CD4-positive, alpha-beta memory T cell (primary cell): Measurements from ENCODE around the gene INPP5J. TPM values are rescaled to one million over a fixed set of nuclear protein-coding genes. Genes with fewer than 3 reads are reported as not detected.

Source experiments
- CTCF ChIA-PET: fragments of 350-600 bp; sonication (Branson Sonifier 250); formaldehyde crosslinking; loops from one replicate; lab custom pipeline; 2021; ENCODE audit warnings: inconsistent platforms; ENCODE audit not compliant: partially characterized antibody; lab: Charles Lee
- POLR2A ChIA-PET: fragments of 350-600 bp; sonication (Branson Sonifier 250); formaldehyde crosslinking; loops from one replicate; lab custom pipeline; 2021; ENCODE audit not compliant: partially characterized antibody; lab: Charles Lee
- DNase-seq, 5 donors: peaks; one replicate each; pipeline versions ENCODE4 v3.0.0 to v3.0.0-alpha.2; 2020 to 2022; ENCODE audit warnings: mixed read lengths in 1 of 5
- H3K27ac ChIP-seq: one replicate; pipeline ENCODE4 v1.7.0; 2013; ENCODE audit warnings: low read depth, low read length
- H3K27me3 ChIP-seq: 2 replicates; pipeline ENCODE4 v1.7.0; 2013; ENCODE audit warnings: mild to moderate bottlenecking, low read length, moderate library complexity; ENCODE audit not compliant: insufficient read depth
- H3K36me3 ChIP-seq: 2 replicates; pipeline ENCODE4 v1.7.0; 2013; ENCODE audit warnings: mild to moderate bottlenecking, low read length, moderate library complexity; ENCODE audit not compliant: insufficient read depth
- H3K4me1 ChIP-seq: 2 replicates; pipeline ENCODE4 v1.7.0; 2013; ENCODE audit warnings: mild to moderate bottlenecking, low read length, moderate library complexity; ENCODE audit not compliant: insufficient read depth
- H3K4me3 ChIP-seq, 2 donors: one replicate each; pipeline ENCODE4 v1.7.0; 2013; ENCODE audit warnings: low read length in 2 of 2, mild to moderate bottlenecking in 1 of 2
- H3K9me3 ChIP-seq, 2 donors: one replicate each; pipeline ENCODE4 v1.7.0; 2013; ENCODE audit warnings: low read length in 2 of 2, control low read depth in 1 of 2; ENCODE audit not compliant: control insufficient read depth in 1 of 2
- H3K27ac Mint-ChIP-seq, 7 donors: one replicate each; pipeline ENCODE4 v1.8.0; 2020 to 2021; ENCODE audit warnings: mixed read lengths in 7 of 7, mild to moderate bottlenecking in 6 of 7, inconsistent platforms in 3 of 7, moderate library complexity in 3 of 7
- H3K27me3 Mint-ChIP-seq, 2 donors: one replicate each; pipeline ENCODE4 v1.8.0; 2020 to 2021; ENCODE audit warnings: mixed read lengths in 2 of 2
- H3K36me3 Mint-ChIP-seq, 2 donors: one replicate each; pipeline ENCODE4 v1.8.0; 2020 to 2021; ENCODE audit warnings: mixed read lengths in 2 of 2, inconsistent platforms in 1 of 2, mild to moderate bottlenecking in 1 of 2
- H3K4me1 Mint-ChIP-seq, 4 donors: one replicate each; pipeline ENCODE4 v1.8.0; 2020 to 2021; ENCODE audit warnings: mixed read lengths in 4 of 4, mild to moderate bottlenecking in 1 of 4
- H3K4me3 Mint-ChIP-seq, 8 donors: one replicate each; pipeline ENCODE4 v1.8.0; 2020 to 2021; ENCODE audit warnings: mixed read lengths in 8 of 8, mild to moderate bottlenecking in 7 of 8, moderate library complexity in 6 of 8, inconsistent platforms in 3 of 8
- H3K9me3 Mint-ChIP-seq, 8 donors: one replicate each; pipeline ENCODE4 v1.8.0; 2020 to 2021; ENCODE audit warnings: mixed read lengths in 8 of 8, mild to moderate bottlenecking in 5 of 8, inconsistent platforms in 3 of 8, moderate library complexity in 1 of 8
- intact Hi-C: fragments of 100-400 bp; cut with micrococcal nuclease; formaldehyde crosslinking; loops from one replicate; pipeline ENCODE4 v1.15.1; 2023
- polyA plus RNA-seq, 2 donors: library from polyadenylated mRNA; unstranded; fragments of 300-500 nt; fragmentation: Illumina TruSeq; gene quantifications; one replicate each; pipeline ENCODE4 v1.2.3, GENCODE V29; 2021
- total RNA-seq, 2 experiments: library from RNA; stranded (reverse); gene quantifications; one replicate each; pipeline ENCODE4 v1.2.3, GENCODE V29; 2021

The INPP5J gene
- total and polyA plus RNA-seq, 4 experiments from 2014 or later: 0.15 to 0.22 TPM; not detected in 2

DNA sequence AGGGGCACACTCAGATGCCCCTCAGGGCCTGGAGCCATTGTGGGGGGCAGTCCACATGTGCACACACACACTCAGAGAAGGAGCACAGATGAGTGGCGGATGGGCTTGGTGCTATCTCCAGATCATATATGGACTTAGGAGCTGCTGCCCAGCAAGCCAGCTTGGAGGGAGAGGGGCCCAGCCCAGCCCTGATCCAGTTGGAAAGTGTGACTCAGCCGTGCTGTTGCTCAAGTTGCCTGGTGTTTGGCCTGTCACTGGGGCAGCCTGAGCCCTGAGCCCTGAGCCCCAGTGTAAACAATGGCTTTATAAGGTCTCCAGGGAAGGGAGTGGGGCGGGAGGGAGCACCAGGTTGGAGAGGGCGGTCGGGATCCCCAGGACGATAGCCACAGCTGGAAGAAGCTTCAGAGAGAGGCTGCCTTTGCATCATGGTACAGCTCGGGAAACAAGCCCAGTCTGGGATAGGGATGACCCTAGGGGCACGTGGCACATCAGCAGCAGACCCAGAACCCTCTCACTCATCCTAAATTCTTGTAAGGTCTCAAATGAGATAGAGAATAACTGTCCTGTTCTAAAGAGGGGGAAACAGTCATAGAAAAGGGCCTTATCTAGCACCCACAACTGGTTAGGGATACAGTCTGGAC, 20.2 kb upstream of the INPP5J start:
- DNase-seq: no peak
- H3K27me3 Mint-ChIP-seq: no peaks in the 10 kb centered on the region
- CTCF ChIA-PET: no interaction called here
- H3K4me1 Mint-ChIP-seq: peaks cover 12 to 24% (median 18%) of the 10 kb centered on the region in 4 donors
- H3K36me3 Mint-ChIP-seq: peaks cover 0 to 1% of the 10 kb centered on the region in 2 donors
- Histone ChIP-seq H3K9me3 (no peaks in the 10 kb centered on the region), H3K4me3 (no peak overlapping the region), H3K4me1 (peaks cover 14% of the 10 kb centered on the region), H3K27ac (no peak overlapping the region), H3K36me3 (no peaks in the 10 kb centered on the region), H3K27me3 (no peaks in the 10 kb centered on the region)
- no peaks in the 10 kb centered on the region for H3K9me3 Mint-ChIP-seq
- intact Hi-C loops: no loop called here
- peak overlapping the region in 1 of 7 donors; percentile 62 for H3K27ac Mint-ChIP-seq
- no peak overlapping the region for H3K4me3 Mint-ChIP-seq
- POLR2A ChIA-PET: no interaction called here

DNA sequence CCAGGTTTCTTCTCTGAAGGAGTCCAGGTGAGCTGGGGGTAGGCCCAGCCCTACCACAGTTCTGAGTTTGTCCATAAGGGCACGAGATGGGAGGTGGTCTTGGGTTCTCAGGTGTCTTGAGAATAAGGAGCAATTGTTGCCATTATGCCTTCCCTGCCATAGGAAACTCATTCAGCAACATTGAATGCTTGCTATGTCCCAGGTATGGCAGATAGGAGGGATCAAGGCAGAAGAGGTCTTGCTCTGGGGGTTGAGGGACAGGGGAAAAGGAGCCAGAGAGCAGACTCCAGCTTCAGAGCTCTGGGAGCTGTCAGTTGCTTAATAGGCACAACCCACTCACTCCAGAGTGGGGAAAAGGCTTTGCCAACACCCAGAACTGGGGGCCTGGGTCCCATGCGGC, 19.7 kb upstream of the INPP5J start:
- Mint-ChIP-seq H3K9me3 (no peaks in the 10 kb centered on the region), H3K36me3 (peaks cover 0 to 6% of the 10 kb centered on the region in 2 donors), H3K4me3 (no peak overlapping the region), H3K27me3 (no peaks in the 10 kb centered on the region), H3K4me1 (peaks cover 17 to 30% (median 23%) of the 10 kb centered on the region in 4 donors), H3K27ac (no peak overlapping the region)
- CTCF ChIA-PET: interaction anchor here (1.3 kb wide), 1 partner anchor 18 kb away, joined by 3 read pairs; no protein-coding TSS in a partner anchor
- H3K4me1 ChIP-seq: peaks cover 18% of the 10 kb centered on the region
- DNase-seq: no peak
- intact Hi-C loops: no loop called here
- no peak overlapping the region for H3K27ac ChIP-seq
- no peak overlapping the region for H3K4me3 ChIP-seq
- POLR2A ChIA-PET: interaction anchor here (0.6 to 1.2 kb wide), 2 partner anchors 19 to 117 kb away, joined by 3 to 4 read pairs; no protein-coding TSS in a partner anchor
- no peaks in the 10 kb centered on the region for H3K9me3 ChIP-seq
- no peaks in the 10 kb centered on the region for H3K27me3 ChIP-seq
- H3K36me3 ChIP-seq: no peaks in the 10 kb centered on the region

DNA sequence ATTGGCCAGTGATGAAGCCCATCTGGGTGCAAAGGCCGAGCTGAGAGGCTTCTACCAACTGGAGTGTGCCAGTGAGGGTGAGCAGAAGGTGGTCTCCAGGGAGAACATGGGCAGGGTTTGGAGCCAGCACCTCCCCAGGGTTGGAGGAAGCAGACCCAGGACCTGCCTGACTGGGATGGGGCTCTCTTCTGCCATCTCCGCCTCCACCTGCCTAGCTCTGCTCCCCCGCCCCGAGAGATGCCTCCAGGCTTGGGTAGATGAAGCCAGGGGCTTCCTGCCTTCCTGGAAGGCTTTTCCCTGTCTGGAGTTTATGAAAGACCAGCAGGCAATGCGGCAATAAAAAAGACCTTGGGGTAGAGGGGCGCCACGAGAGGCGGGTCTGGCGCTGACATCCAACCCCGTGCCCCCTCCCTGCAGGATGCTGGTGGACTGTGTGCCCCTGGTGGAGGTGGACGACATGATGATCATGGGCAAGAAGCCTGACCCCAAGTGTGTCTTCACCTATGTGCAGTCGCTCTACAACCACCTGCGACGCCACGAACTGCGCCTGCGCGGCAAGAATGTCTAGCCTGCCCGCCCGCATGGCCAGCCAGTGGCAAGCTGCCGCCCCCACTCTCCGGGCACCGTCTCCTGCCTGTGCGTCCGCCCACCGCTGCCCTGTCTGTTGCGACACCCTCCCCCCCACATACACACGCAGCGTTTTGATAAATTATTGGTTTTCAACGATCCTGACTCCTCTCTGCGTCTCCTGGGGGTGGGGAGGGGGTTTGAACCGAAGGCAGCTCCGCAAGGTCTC, 18.7 kb upstream of the INPP5J start:
- intact Hi-C loops: no loop called here
- Mint-ChIP-seq H3K36me3 (peaks cover 0 to 6% of the 10 kb centered on the region in 2 donors), H3K27ac (peak overlapping the region in 3 of 7 donors; percentile 35 to 76 (median 42)), H3K4me1 (peaks cover 17 to 31% (median 24%) of the 10 kb centered on the region in 4 donors), H3K9me3 (no peaks in the 10 kb centered on the region), H3K27me3 (no peaks in the 10 kb centered on the region), H3K4me3 (peak overlapping the region in 2 of 8 donors; percentile 12 to 59)
- CTCF ChIA-PET: interaction anchor here (1.1 to 1.3 kb wide), 2 partner anchors 19 to 168 kb away, joined by 3 read pairs; no protein-coding TSS in a partner anchor
- Histone ChIP-seq H3K27ac (no peak overlapping the region), H3K9me3 (no peaks in the 10 kb centered on the region), H3K4me1 (peaks cover 20% of the 10 kb centered on the region), H3K27me3 (no peaks in the 10 kb centered on the region), H3K36me3 (no peaks in the 10 kb centered on the region), H3K4me3 (no peak overlapping the region)
- no peak for DNase-seq
- POLR2A ChIA-PET: interaction anchor here (0.6 to 1.5 kb wide), 4 partner anchors 10 to 134 kb away, joined by 3 to 4 read pairs (median 4); partner anchors contain the start of gene TUG1

DNA sequence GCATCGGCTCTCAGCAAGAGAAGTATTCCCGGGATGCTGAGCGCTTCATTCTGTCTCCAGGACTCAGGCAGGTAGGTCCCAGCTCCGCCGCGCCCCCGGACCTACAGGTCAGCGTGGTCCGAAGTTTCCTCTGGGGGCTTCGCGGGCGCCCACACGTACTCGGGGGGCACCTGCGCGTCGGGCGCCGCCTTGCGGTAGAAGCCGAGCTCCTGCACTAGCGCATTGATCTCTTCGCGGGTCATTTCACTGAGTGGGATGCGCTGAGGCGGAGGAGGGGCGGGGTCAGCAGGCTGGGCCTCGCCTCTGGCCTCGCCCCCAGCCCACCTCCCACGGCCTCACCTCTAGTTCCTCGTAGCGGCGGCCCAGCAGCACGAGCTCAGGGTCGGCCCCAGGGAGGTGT, 17.9 kb upstream of the INPP5J start:
- CTCF ChIA-PET: interaction anchor here (1.0 to 1.1 kb wide), 2 partner anchors 9 to 167 kb away, joined by 3 read pairs; no protein-coding TSS in a partner anchor
- no peak overlapping the region for H3K4me3 ChIP-seq
- intact Hi-C loops: loop anchor here (5.0 kb wide), 3 partner anchors 57 to 187 kb away; partner anchors contain the start of genes LIMK2, PIK3IP1 and RNF185

DNA sequence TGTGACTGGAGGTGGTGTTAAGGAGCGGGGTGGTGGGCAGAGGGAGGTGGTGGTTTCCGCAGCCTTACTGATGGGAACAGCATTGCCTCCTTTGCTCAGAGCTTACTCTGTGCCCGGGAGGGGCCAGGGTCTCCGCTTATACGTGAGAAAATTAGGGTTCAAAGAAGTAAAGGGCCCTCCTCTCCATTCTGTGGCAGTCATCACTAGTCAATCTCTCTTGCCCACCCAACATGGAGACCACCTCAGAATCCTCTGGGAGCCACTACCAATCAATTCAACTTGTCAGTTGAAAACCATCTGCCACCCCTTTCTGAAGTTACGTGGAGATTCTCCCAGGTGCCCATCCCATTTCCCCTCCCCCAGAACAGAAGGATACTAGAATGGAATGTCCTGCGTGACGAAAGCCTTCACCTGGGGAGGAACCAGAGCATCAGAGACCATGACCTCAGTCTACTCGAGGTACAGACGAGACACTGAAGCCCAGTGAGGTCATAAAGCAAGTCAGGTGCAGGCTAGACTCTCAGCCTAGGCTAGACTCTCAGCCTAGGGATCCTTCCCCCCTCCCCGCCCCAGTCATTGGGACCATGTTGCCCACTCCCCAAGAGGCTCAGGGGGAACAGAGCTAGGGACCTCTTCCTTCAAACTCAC, 17.4 kb upstream of the INPP5J start:
- H3K4me3 Mint-ChIP-seq: peak overlapping the region in 6 of 8 donors; percentile 35 to 94 (median 89)
- Histone ChIP-seq H3K27me3 (no peaks in the 10 kb centered on the region), H3K9me3 (no peaks in the 10 kb centered on the region), H3K27ac (no peak overlapping the region), H3K4me1 (peaks cover 20% of the 10 kb centered on the region), H3K36me3 (no peaks in the 10 kb centered on the region), H3K4me3 (no peak overlapping the region)
- peaks cover 0 to 6% of the 10 kb centered on the region in 2 donors for H3K36me3 Mint-ChIP-seq
- H3K9me3 Mint-ChIP-seq: no peaks in the 10 kb centered on the region
- intact Hi-C loops: loop anchor here (5.0 kb wide), 3 partner anchors 57 to 187 kb away; partner anchors contain the start of genes LIMK2, PIK3IP1 and RNF185
- H3K27me3 Mint-ChIP-seq: no peaks in the 10 kb centered on the region
- H3K4me1 Mint-ChIP-seq: peaks cover 17 to 31% (median 24%) of the 10 kb centered on the region in 4 donors
- CTCF ChIA-PET: interaction anchor here (1.0 to 4.4 kb wide), 3 partner anchors 9 to 167 kb away, joined by 3 to 37 read pairs (median 3); no protein-coding TSS in a partner anchor
- POLR2A ChIA-PET: interaction anchor here (0.7 to 4.9 kb wide), 6 partner anchors 9 to 471 kb away, joined by 3 to 18 read pairs (median 4); partner anchors contain the start of gene TUG1
- peak overlapping the region in 5 of 7 donors; percentile 30 to 79 (median 76) for H3K27ac Mint-ChIP-seq
- no peak for DNase-seq

More for the DNA sequence above, 17.9 kb upstream of the INPP5J start:
- Mint-ChIP-seq H3K27ac (no peak overlapping the region), H3K36me3 (peaks cover 0 to 6% of the 10 kb centered on the region in 2 donors), H3K9me3 (no peaks in the 10 kb centered on the region), H3K4me3 (no peak overlapping the region), H3K27me3 (no peaks in the 10 kb centered on the region), H3K4me1 (peaks cover 17 to 31% (median 24%) of the 10 kb centered on the region in 4 donors)
- Histone ChIP-seq H3K4me1 (peaks cover 20% of the 10 kb centered on the region), H3K36me3 (no peaks in the 10 kb centered on the region), H3K27me3 (no peaks in the 10 kb centered on the region), H3K27ac (no peak overlapping the region), H3K9me3 (no peaks in the 10 kb centered on the region)
- POLR2A ChIA-PET: interaction anchor here (0.7 to 4.9 kb wide), 5 partner anchors 11 to 470 kb away, joined by 3 to 18 read pairs (median 3); partner anchors contain the start of gene TUG1
- DNase-seq: peak in 1 of 5 donors; percentile 19

DNA sequence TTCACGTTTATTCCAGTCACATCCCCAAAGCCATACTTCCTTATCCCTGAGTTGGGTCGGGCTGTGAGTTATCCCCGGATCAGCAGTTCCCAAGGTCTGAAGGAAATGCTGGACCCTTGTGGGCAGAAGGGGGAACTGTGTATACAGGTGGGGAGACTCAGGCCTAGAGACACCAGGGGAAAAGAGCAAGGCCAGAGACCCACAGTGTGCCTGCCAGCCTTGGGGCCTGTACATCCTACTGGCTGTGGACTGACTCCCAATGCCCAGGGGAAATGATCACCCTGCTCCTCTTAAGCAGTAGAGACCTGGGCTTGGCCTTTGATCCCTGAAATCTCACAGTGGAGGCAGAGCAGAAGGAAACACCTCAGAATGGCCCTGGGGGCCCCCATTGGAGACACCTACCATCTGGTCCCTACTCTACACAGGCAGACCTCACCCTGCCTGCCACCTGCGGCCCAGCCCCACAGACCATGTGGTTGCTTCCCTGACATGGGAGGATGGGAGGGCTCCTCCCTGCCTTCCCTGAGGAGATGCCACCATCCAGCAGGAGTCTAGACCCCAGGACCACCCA, 16.7 kb upstream of the INPP5J start:
- no peaks in the 10 kb centered on the region for H3K27me3 Mint-ChIP-seq
- no peak overlapping the region for H3K4me3 ChIP-seq
- no peaks in the 10 kb centered on the region for H3K9me3 ChIP-seq
- H3K4me1 ChIP-seq: peaks cover 20% of the 10 kb centered on the region
- intact Hi-C loops: loop anchor here (5.0 kb wide), 3 partner anchors 56 to 186 kb away; partner anchors contain the start of genes LIMK2, PIK3IP1 and RNF185
- ChIA-PET POLR2A (interaction anchor here (1.1 to 4.9 kb wide), 6 partner anchors 10 to 185 kb away, joined by 4 to 34 read pairs (median 8); partner anchors contain the start of genes PIK3IP1 and RNF185), CTCF (interaction anchor here (4.4 kb wide), 1 partner anchor 125 kb away, joined by 37 read pairs; no protein-coding TSS in a partner anchor)
- no peaks in the 10 kb centered on the region for H3K27me3 ChIP-seq
- peak overlapping the region; percentile 89 to 97 (median 94) for H3K4me3 Mint-ChIP-seq
- H3K36me3 Mint-ChIP-seq: peaks cover 0 to 6% of the 10 kb centered on the region in 2 donors
- no peak for DNase-seq
- H3K27ac ChIP-seq: no peak overlapping the region
- H3K4me1 Mint-ChIP-seq: peaks cover 17 to 31% (median 24%) of the 10 kb centered on the region in 4 donors
- peak overlapping the region in 6 of 7 donors; percentile 63 to 92 (median 76) for H3K27ac Mint-ChIP-seq
- no peaks in the 10 kb centered on the region for H3K9me3 Mint-ChIP-seq
- H3K36me3 ChIP-seq: no peaks in the 10 kb centered on the region
